Gastrocnemius medialis (tissue), 4 donors: Measurements from ENCODE around the gene MAP3K20.

Experiments used
- POLR2A ChIP-seq, 2 donors: fragments of 450-650 bp; IDR thresholded peaks; one replicate each; pipeline ENCODE4 v1.6.1; 2017; ENCODE audit warnings: antibody characterized with exemption in 2 of 2, mild to moderate bottlenecking in 2 of 2, moderate library complexity in 2 of 2
- TF ChIP-seq, protein P1 (sequence below), 5 experiments: fragments of 450-650 bp in 3 of 5; fragments of 200-600 bp in 2 of 5; sonication (generic) in 2 of 5; IDR thresholded peaks in 4 of 5; conservative IDR thresholded peaks in 1 of 5; 1 replicate in 4 of 5; 2 replicates in 1 of 5; pipeline ENCODE4 v1.5.1; 2016 to 2019; ENCODE audit warnings: antibody characterized with exemption in 5 of 5, mild to moderate bottlenecking in 3 of 5, moderate library complexity in 3 of 5

- TF ChIP-seq, protein P1, sequence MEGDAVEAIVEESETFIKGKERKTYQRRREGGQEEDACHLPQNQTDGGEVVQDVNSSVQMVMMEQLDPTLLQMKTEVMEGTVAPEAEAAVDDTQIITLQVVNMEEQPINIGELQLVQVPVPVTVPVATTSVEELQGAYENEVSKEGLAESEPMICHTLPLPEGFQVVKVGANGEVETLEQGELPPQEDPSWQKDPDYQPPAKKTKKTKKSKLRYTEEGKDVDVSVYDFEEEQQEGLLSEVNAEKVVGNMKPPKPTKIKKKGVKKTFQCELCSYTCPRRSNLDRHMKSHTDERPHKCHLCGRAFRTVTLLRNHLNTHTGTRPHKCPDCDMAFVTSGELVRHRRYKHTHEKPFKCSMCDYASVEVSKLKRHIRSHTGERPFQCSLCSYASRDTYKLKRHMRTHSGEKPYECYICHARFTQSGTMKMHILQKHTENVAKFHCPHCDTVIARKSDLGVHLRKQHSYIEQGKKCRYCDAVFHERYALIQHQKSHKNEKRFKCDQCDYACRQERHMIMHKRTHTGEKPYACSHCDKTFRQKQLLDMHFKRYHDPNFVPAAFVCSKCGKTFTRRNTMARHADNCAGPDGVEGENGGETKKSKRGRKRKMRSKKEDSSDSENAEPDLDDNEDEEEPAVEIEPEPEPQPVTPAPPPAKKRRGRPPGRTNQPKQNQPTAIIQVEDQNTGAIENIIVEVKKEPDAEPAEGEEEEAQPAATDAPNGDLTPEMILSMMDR (IDR thresholded peaks at IDR 0.05 in 4 of 5, conservative IDR thresholded peaks at IDR 0.05 in 1 of 5) = peak; percentile 83 to 96 (median 86)
- TF ChIP-seq POLR2A (IDR thresholded peaks at IDR 0.05) = peak in 1 of 2 donors; percentile 24
Observed at GRCh38 chr2:173210270-173211196, 134.9 kb downstream of the MAP3K20 start.
